T-helper 1 cell (primary cell): Measurements from ENCODE around the gene KRT9.
"Not testable (repeated sequence)": the region's sequence is repeated elsewhere in the genome, so short reads cannot be mapped to it uniquely, and the experiment has no call there.

Source experiments
- DNase-seq, 5 donors: peaks; one replicate each; pipeline ENCODE4 v3.0.0-alpha.2; 2012 to 2020

The KRT9 gene

GRCh38 chr17:41578538-41578937 is 6.7 kb upstream of the KRT9 start:
- no peak for DNase-seq

- not testable (repeated sequence) for DNase-seq
These were observed 4.9 kb upstream of the KRT9 start for GRCh38 chr17:41576740-41577139.

- DNase-seq = no peak
These were observed 3.5 kb upstream of the KRT9 start for GRCh38 chr17:41575336-41575735.

GRCh38 chr17:41567317-41567716 is 4.5 kb downstream of the KRT9 start:
- peak in 1 of 5 donors; percentile 13 for DNase-seq

GRCh38 chr17:41565338-41565737 is 6.5 kb downstream of the KRT9 start:
- no peak for DNase-seq

- no peak for DNase-seq
These were observed 8.2 kb downstream of the KRT9 start for GRCh38 chr17:41563607-41564170.

- no peak for DNase-seq
These were observed 10.3 kb downstream of the KRT9 start for GRCh38 chr17:41561554-41561953.

GRCh38 chr17:41559548-41559947 is 12.3 kb downstream of the KRT9 start:
- no peak for DNase-seq

- DNase-seq = no peak
These were observed 14.9 kb downstream of the KRT9 start for GRCh38 chr17:41556931-41557330.

- no peak for DNase-seq
These were observed 15.6 kb downstream of the KRT9 start for GRCh38 chr17:41556306-41556705.

GRCh38 chr17:41555105-41555887 is 16.6 kb downstream of the KRT9 start:
- no peak for DNase-seq

GRCh38 chr17:41553987-41554680 is 17.7 kb downstream of the KRT9 start:
- no peak for DNase-seq

GRCh38 chr17:41553176-41553575 is 18.7 kb downstream of the KRT9 start:
- DNase-seq = no peak

GRCh38 chr17:41552455-41552854 is 19.4 kb downstream of the KRT9 start:
- DNase-seq = no peak

GRCh38 chr17:41551365-41551764 is 20.5 kb downstream of the KRT9 start:
- no peak for DNase-seq

- DNase-seq = no peak
These were observed 22.2 kb downstream of the KRT9 start for GRCh38 chr17:41549596-41550039.

GRCh38 chr17:41548844-41549595 is 22.8 kb downstream of the KRT9 start:
- DNase-seq = peak; percentile 65 to 82 (median 74)

GRCh38 chr17:41547921-41548843 is 23.7 kb downstream of the KRT9 start:
- DNase-seq = peak in 1 of 5 donors; percentile 42

GRCh38 chr17:41547378-41547841 is 24.4 kb downstream of the KRT9 start:
- no peak for DNase-seq

- DNase-seq = no peak
These were observed 25.0 kb downstream of the KRT9 start for GRCh38 chr17:41546819-41547218.

GRCh38 chr17:41545829-41546410 is 25.9 kb downstream of the KRT9 start:
- DNase-seq = no peak
